SH-SY5Y (cell line): ENCODE data around the gene BTBD9.

Source experiments
- GATA2 ChIP-seq: IDR thresholded peaks from 2 replicates; pipeline ENCODE4 v1.6.1; 2011; ENCODE audit warnings: mild to moderate bottlenecking, low read depth, low read length
- GATA3 ChIP-seq: IDR thresholded peaks from 2 replicates; pipeline ENCODE4 v1.6.1; 2011; ENCODE audit warnings: low read depth, mild to moderate bottlenecking, low read length, moderate library complexity

DNA sequence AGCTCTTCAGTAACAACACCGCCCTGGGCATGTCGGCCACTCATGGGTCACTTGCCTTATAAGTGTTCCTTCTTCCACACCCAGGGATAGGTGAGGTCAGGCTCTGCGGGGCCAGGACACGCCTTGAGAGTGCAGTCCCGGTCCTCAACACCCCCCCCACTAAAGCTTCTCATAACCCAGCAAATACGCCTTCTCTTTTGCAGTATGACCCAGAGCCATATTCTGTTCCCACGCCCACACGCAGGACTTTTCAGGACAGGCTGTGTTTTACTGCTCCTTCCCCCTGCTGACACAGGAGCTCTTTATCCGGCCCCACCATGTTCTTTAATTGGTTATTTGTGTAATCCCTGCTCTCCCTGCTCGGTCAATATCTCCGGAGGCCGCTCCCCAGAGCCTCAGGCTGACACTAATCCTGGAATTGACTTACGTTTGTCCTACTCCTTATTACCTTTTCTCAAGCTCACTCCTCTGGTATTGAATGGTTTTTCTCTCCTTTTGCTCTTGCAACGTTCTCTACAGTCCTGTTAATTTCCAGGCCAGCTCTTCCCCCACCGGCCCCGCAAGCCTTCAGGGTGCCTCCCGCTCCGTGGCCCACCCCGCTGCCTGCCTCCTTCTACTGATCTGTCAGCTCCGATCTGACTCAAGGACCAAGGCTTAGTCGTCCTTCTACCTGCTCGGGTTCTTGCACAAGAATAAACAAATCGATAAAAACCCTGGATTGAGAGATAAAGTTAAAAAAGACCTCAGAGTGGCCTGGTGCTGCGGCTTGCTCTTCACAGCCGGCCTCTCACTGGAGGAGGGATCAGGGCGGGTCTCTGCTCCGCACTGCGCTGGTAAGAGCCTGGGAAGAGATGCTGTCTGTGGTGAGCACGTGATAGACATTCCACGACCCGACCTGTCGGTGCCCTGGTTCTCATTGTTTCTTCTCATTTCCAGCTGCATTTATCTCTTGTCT is 462.7 kb downstream of the BTBD9 start:
- TF ChIP-seq GATA2, result no peak
- TF ChIP-seq GATA3, result no peak
